ENCODE results near the gene GTSE1. TPM values are rescaled to one million over a fixed set of nuclear protein-coding genes. Genes with fewer than 3 reads are reported as not detected.

GTSE1 gene
- polyA plus RNA-seq, 6 donors from 2014 or later: 0.10 to 0.11 TPM; not detected in 4

GRCh38 chr22:46278656-46279645 is 17.7 kb upstream of the GTSE1 start:
- Mint-ChIP-seq H3K4me3 (peak overlapping the region in 1 of 8 donors; percentile 25), H3K27ac (no peak overlapping the region), H3K4me1 (peaks cover 0 to 11% (median 11%) of the 10 kb centered on the region in 3 donors), H3K9me3 (peaks cover 0 to 1% (median 0%) of the 10 kb centered on the region in 7 donors), H3K36me3 (peaks cover 11 to 27% of the 10 kb centered on the region in 2 donors), H3K27me3 (no peaks in the 10 kb centered on the region)
- DNase-seq: no peak
- ATAC-seq (ENCODE audit: low read depth in 2 of 2): no peak

- no peak for ATAC-seq (ENCODE audit: low read depth in 2 of 2)
- Mint-ChIP-seq H3K9me3 (peaks cover 0 to 1% (median 0%) of the 10 kb centered on the region in 7 donors), H3K27ac (peak overlapping the region in 1 of 6 donors; percentile 76), H3K36me3 (peaks cover 8 to 25% of the 10 kb centered on the region in 2 donors), H3K4me1 (peaks cover 0 to 11% (median 11%) of the 10 kb centered on the region in 3 donors), H3K27me3 (no peaks in the 10 kb centered on the region), H3K4me3 (peak overlapping the region in 1 of 8 donors; percentile 47)
- no peak for DNase-seq
Measured at GRCh38 chr22:46280063-46280817, 16.4 kb upstream of the GTSE1 start.

GRCh38 chr22:46280999-46281623 is 15.6 kb upstream of the GTSE1 start:
- no peaks in the 10 kb centered on the region for H3K9me3 Mint-ChIP-seq
- ATAC-seq (ENCODE audit: low read depth in 2 of 2) (peak; percentile 45 to 83), DNase-seq (no peak)
- H3K4me1 Mint-ChIP-seq: peaks cover 2 to 14% (median 11%) of the 10 kb centered on the region in 3 donors
- peaks cover 0 to 16% of the 10 kb centered on the region in 2 donors for H3K36me3 Mint-ChIP-seq
- H3K27me3 Mint-ChIP-seq: no peaks in the 10 kb centered on the region
- H3K27ac Mint-ChIP-seq: no peak overlapping the region
- no peak overlapping the region for H3K4me3 Mint-ChIP-seq

- no peak for DNase-seq
- H3K4me3 Mint-ChIP-seq: no peak overlapping the region
- H3K27me3 Mint-ChIP-seq: no peaks in the 10 kb centered on the region
- peaks cover 0 to 16% of the 10 kb centered on the region in 2 donors for H3K36me3 Mint-ChIP-seq
- no peaks in the 10 kb centered on the region for H3K9me3 Mint-ChIP-seq
- no peak for ATAC-seq (ENCODE audit: low read depth in 2 of 2)
- H3K4me1 Mint-ChIP-seq: peaks cover 7 to 18% (median 11%) of the 10 kb centered on the region in 3 donors
- no peak overlapping the region for H3K27ac Mint-ChIP-seq
Measured at GRCh38 chr22:46281866-46282678, 14.6 kb upstream of the GTSE1 start.

GRCh38 chr22:46286006-46286405 is 10.7 kb upstream of the GTSE1 start:
- Mint-ChIP-seq H3K4me1 (peaks cover 26 to 43% (median 41%) of the 10 kb centered on the region in 3 donors), H3K4me3 (peak overlapping the region in 2 of 8 donors; percentile 16 to 78), H3K9me3 (no peaks in the 10 kb centered on the region), H3K27me3 (no peaks in the 10 kb centered on the region), H3K36me3 (peaks cover 0 to 7% of the 10 kb centered on the region in 2 donors), H3K27ac (no peak overlapping the region)
- ATAC-seq (ENCODE audit: low read depth in 2 of 2) (no peak), DNase-seq (no peak)

- H3K36me3 Mint-ChIP-seq: peaks cover 0 to 2% of the 10 kb centered on the region in 2 donors
- H3K9me3 Mint-ChIP-seq: peaks cover 0 to 3% (median 0%) of the 10 kb centered on the region in 7 donors
- H3K4me1 Mint-ChIP-seq: peaks cover 23 to 44% (median 43%) of the 10 kb centered on the region in 3 donors
- ATAC-seq (ENCODE audit: low read depth in 2 of 2): no peak
- DNase-seq: no peak
- peak overlapping the region; percentile 36 to 93 (median 86) for H3K27ac Mint-ChIP-seq
- no peaks in the 10 kb centered on the region for H3K27me3 Mint-ChIP-seq
- peak overlapping the region; percentile 64 to 90 (median 80) for H3K4me3 Mint-ChIP-seq
Measured at GRCh38 chr22:46286941-46287872, 9.5 kb upstream of the GTSE1 start.

- Mint-ChIP-seq H3K9me3 (peaks cover 0 to 6% (median 3%) of the 10 kb centered on the region in 7 donors), H3K27ac (peak overlapping the region; percentile 81 to 93 (median 90)), H3K4me3 (peak overlapping the region; percentile 64 to 90 (median 80)), H3K4me1 (peaks cover 29 to 53% (median 51%) of the 10 kb centered on the region in 3 donors), H3K27me3 (no peaks in the 10 kb centered on the region), H3K36me3 (peaks cover 0 to 7% of the 10 kb centered on the region in 2 donors)
- peak; percentile 37 for DNase-seq
- ATAC-seq (ENCODE audit: low read depth in 2 of 2): peak; percentile 78 to 79
Measured at GRCh38 chr22:46287873-46288751, 8.6 kb upstream of the GTSE1 start.

GRCh38 chr22:46288846-46289243 is 7.8 kb upstream of the GTSE1 start:
- Mint-ChIP-seq H3K27ac (peak overlapping the region in 1 of 6 donors; percentile 15), H3K36me3 (peaks cover 0 to 7% of the 10 kb centered on the region in 2 donors), H3K4me1 (peaks cover 35 to 61% (median 58%) of the 10 kb centered on the region in 3 donors), H3K27me3 (no peaks in the 10 kb centered on the region), H3K4me3 (peak overlapping the region in 1 of 8 donors; percentile 80), H3K9me3 (peaks cover 0 to 6% (median 3%) of the 10 kb centered on the region in 7 donors)
- DNase-seq (no peak), ATAC-seq (ENCODE audit: low read depth in 2 of 2) (no peak)

GRCh38 chr22:46289244-46289891 is 7.3 kb upstream of the GTSE1 start:
- peaks cover 0 to 7% of the 10 kb centered on the region in 2 donors for H3K36me3 Mint-ChIP-seq
- H3K9me3 Mint-ChIP-seq: peaks cover 0 to 6% (median 3%) of the 10 kb centered on the region in 7 donors
- DNase-seq: no peak
- H3K4me3 Mint-ChIP-seq: peak overlapping the region in 2 of 8 donors; percentile 15 to 16
- H3K27ac Mint-ChIP-seq: peak overlapping the region in 3 of 6 donors; percentile 42 to 79 (median 62)
- ATAC-seq (ENCODE audit: low read depth in 2 of 2): peak; percentile 22 to 34
- no peaks in the 10 kb centered on the region for H3K27me3 Mint-ChIP-seq
- H3K4me1 Mint-ChIP-seq: peaks cover 35 to 63% (median 63%) of the 10 kb centered on the region in 3 donors

- peaks cover 0 to 6% (median 3%) of the 10 kb centered on the region in 7 donors for H3K9me3 Mint-ChIP-seq
- H3K4me3 Mint-ChIP-seq: peak overlapping the region in 3 of 8 donors; percentile 37 to 75 (median 74)
- DNase-seq (no peak), ATAC-seq (ENCODE audit: low read depth in 2 of 2) (no peak)
- peaks cover 41 to 70% (median 68%) of the 10 kb centered on the region in 3 donors for H3K4me1 Mint-ChIP-seq
- no peaks in the 10 kb centered on the region for H3K27me3 Mint-ChIP-seq
- H3K27ac Mint-ChIP-seq: peak overlapping the region in 3 of 6 donors; percentile 79 to 89 (median 87)
- H3K36me3 Mint-ChIP-seq: peaks cover 0 to 7% of the 10 kb centered on the region in 2 donors
Measured at GRCh38 chr22:46290121-46290842, 6.4 kb upstream of the GTSE1 start.
